ENCODE results near the gene COMMD4. TPM values are rescaled to one million over a fixed set of nuclear protein-coding genes. Genes with fewer than 3 reads are reported as not detected.

Gene COMMD4
- total RNA-seq, 1 donor, result 68.4 TPM

- Histone ChIP-seq H3K36me3 (ENCODE audit: insufficient read depth, low read length) (peaks cover 61% of the 10 kb centered on the region), H3K9me3 (ENCODE audit: low read depth, low read length) (no peaks in the 10 kb centered on the region), H3K27ac (ENCODE audit: low read depth, low read length) (peak overlapping the region; percentile 62), H3K4me2 (ENCODE audit: insufficient read depth, low read length) (peak overlapping the region; percentile 89), H3K79me2 (ENCODE audit: insufficient read depth, low read length) (peaks cover 17% of the 10 kb centered on the region), H3K27me3 (ENCODE audit: insufficient read depth, low read length) (no peaks in the 10 kb centered on the region), H2AFZ (ENCODE audit: low read length) (peak overlapping the region; percentile 53), H3K4me3 (ENCODE audit: insufficient read depth, low read length) (peak overlapping the region; percentile 88), H3K4me1 (ENCODE audit: insufficient read depth, low read length) (peaks cover 21% of the 10 kb centered on the region), H4K20me1 (ENCODE audit: insufficient read depth, low read length) (peaks cover 12% of the 10 kb centered on the region)
- peak; percentile 27 for DNase-seq (ENCODE audit: insufficient read length, low spot score, missing footprints)
- no peak for TF ChIP-seq CTCF (IDR thresholded peaks at IDR 0.05; ENCODE audit: extremely low read depth, low read depth, low read length)
Observed at GRCh38 chr15:75368689-75369239, 32.9 kb downstream of the COMMD4 start.

- no peak for DNase-seq (ENCODE audit: insufficient read length, low spot score, missing footprints)
- Histone ChIP-seq H3K9me3 (ENCODE audit: low read depth, low read length) (no peaks in the 10 kb centered on the region), H3K27me3 (ENCODE audit: insufficient read depth, low read length) (no peaks in the 10 kb centered on the region), H4K20me1 (ENCODE audit: insufficient read depth, low read length) (peaks cover 12% of the 10 kb centered on the region), H3K36me3 (ENCODE audit: insufficient read depth, low read length) (peaks cover 58% of the 10 kb centered on the region), H3K4me1 (ENCODE audit: insufficient read depth, low read length) (peaks cover 21% of the 10 kb centered on the region), H3K4me2 (ENCODE audit: insufficient read depth, low read length) (peak overlapping the region; percentile 89), H3K27ac (ENCODE audit: low read depth, low read length) (peak overlapping the region; percentile 62), H2AFZ (ENCODE audit: low read length) (no peak overlapping the region), H3K4me3 (ENCODE audit: insufficient read depth, low read length) (no peak overlapping the region), H3K79me2 (ENCODE audit: insufficient read depth, low read length) (peaks cover 20% of the 10 kb centered on the region)
- no peak for TF ChIP-seq CTCF (IDR thresholded peaks at IDR 0.05; ENCODE audit: extremely low read depth, low read depth, low read length)
Observed at GRCh38 chr15:75369897-75370581, 34.2 kb downstream of the COMMD4 start.

- Histone ChIP-seq H3K79me2 (ENCODE audit: insufficient read depth, low read length) (peaks cover 23% of the 10 kb centered on the region), H2AFZ (ENCODE audit: low read length) (no peak overlapping the region), H3K36me3 (ENCODE audit: insufficient read depth, low read length) (peaks cover 58% of the 10 kb centered on the region), H3K27ac (ENCODE audit: low read depth, low read length) (no peak overlapping the region), H3K9me3 (ENCODE audit: low read depth, low read length) (no peaks in the 10 kb centered on the region), H3K4me1 (ENCODE audit: insufficient read depth, low read length) (peaks cover 21% of the 10 kb centered on the region), H3K4me3 (ENCODE audit: insufficient read depth, low read length) (no peak overlapping the region), H4K20me1 (ENCODE audit: insufficient read depth, low read length) (peaks cover 12% of the 10 kb centered on the region), H3K27me3 (ENCODE audit: insufficient read depth, low read length) (no peaks in the 10 kb centered on the region), H3K4me2 (ENCODE audit: insufficient read depth, low read length) (no peak overlapping the region)
- no peak for DNase-seq (ENCODE audit: insufficient read length, low spot score, missing footprints)
- no peak for TF ChIP-seq CTCF (IDR thresholded peaks at IDR 0.05; ENCODE audit: extremely low read depth, low read depth, low read length)
Observed at GRCh38 chr15:75371486-75371885, 35.6 kb downstream of the COMMD4 start.

GRCh38 chr15:75371901-75372688 lies 36.2 kb downstream of the COMMD4 start:
- Histone ChIP-seq H3K36me3 (ENCODE audit: insufficient read depth, low read length) (peaks cover 58% of the 10 kb centered on the region), H3K79me2 (ENCODE audit: insufficient read depth, low read length) (peaks cover 23% of the 10 kb centered on the region), H3K9me3 (ENCODE audit: low read depth, low read length) (no peaks in the 10 kb centered on the region), H2AFZ (ENCODE audit: low read length) (no peak overlapping the region), H3K27ac (ENCODE audit: low read depth, low read length) (no peak overlapping the region), H3K4me1 (ENCODE audit: insufficient read depth, low read length) (peaks cover 21% of the 10 kb centered on the region), H4K20me1 (ENCODE audit: insufficient read depth, low read length) (peaks cover 8% of the 10 kb centered on the region), H3K4me3 (ENCODE audit: insufficient read depth, low read length) (no peak overlapping the region), H3K4me2 (ENCODE audit: insufficient read depth, low read length) (no peak overlapping the region), H3K27me3 (ENCODE audit: insufficient read depth, low read length) (no peaks in the 10 kb centered on the region)
- no peak for TF ChIP-seq CTCF (IDR thresholded peaks at IDR 0.05; ENCODE audit: extremely low read depth, low read depth, low read length)
- no peak for DNase-seq (ENCODE audit: insufficient read length, low spot score, missing footprints)

Data from osteoblast (primary cell).